MM.1S (cell line): ENCODE results near the gene UGT3A2.

Experiments used
- EZH2 ChIP-seq: fragments of 300-600 bp; sonication (generic); optimal IDR thresholded peaks from 2 replicates; pipeline ENCODE3; 2017; ENCODE audit warnings: low read depth, mild to moderate bottlenecking, antibody characterized with exemption, low read length, mixed read lengths
- TF ChIP-seq, protein P1 (sequence below): fragments of 300-600 bp; sonication (generic); IDR thresholded peaks from 2 replicates; pipeline ENCODE4 v1.5.1; 2016; ENCODE audit warnings: antibody characterized with exemption, low read length, mixed read lengths

DNA sequence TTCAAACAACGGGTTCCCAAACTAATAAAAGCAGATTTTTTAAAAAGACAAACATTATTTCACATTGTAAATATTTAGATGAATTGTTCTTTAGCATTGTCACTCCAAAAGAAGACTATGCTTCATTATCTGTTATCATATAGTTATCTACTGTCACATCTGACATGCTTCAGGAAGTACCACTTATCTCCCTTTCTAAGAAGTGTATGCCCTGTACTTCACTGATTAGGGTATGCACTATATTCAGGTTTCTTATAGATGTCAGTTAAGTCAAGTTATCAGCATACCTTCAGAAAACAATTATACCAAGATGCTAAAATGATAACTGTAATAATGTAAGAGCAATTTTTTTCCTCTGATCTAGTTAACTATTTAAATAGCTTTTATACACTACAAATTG is 44.6 kb upstream of the UGT3A2 start:
- TF ChIP-seq, protein P1, sequence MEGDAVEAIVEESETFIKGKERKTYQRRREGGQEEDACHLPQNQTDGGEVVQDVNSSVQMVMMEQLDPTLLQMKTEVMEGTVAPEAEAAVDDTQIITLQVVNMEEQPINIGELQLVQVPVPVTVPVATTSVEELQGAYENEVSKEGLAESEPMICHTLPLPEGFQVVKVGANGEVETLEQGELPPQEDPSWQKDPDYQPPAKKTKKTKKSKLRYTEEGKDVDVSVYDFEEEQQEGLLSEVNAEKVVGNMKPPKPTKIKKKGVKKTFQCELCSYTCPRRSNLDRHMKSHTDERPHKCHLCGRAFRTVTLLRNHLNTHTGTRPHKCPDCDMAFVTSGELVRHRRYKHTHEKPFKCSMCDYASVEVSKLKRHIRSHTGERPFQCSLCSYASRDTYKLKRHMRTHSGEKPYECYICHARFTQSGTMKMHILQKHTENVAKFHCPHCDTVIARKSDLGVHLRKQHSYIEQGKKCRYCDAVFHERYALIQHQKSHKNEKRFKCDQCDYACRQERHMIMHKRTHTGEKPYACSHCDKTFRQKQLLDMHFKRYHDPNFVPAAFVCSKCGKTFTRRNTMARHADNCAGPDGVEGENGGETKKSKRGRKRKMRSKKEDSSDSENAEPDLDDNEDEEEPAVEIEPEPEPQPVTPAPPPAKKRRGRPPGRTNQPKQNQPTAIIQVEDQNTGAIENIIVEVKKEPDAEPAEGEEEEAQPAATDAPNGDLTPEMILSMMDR: no peak
- TF ChIP-seq EZH2: no peak
